ENCODE data around the gene MCOLN1. TPM values are rescaled to one million over a fixed set of nuclear protein-coding genes. Genes with fewer than 3 reads are reported as not detected.
"Not testable (repeated sequence)": the region's sequence is repeated elsewhere in the genome, so short reads cannot be mapped to it uniquely, and the experiment has no call there.

The MCOLN1 gene
- polyA plus RNA-seq, 3 donors = 32.8 to 133 (median 34.3) TPM

DNA sequence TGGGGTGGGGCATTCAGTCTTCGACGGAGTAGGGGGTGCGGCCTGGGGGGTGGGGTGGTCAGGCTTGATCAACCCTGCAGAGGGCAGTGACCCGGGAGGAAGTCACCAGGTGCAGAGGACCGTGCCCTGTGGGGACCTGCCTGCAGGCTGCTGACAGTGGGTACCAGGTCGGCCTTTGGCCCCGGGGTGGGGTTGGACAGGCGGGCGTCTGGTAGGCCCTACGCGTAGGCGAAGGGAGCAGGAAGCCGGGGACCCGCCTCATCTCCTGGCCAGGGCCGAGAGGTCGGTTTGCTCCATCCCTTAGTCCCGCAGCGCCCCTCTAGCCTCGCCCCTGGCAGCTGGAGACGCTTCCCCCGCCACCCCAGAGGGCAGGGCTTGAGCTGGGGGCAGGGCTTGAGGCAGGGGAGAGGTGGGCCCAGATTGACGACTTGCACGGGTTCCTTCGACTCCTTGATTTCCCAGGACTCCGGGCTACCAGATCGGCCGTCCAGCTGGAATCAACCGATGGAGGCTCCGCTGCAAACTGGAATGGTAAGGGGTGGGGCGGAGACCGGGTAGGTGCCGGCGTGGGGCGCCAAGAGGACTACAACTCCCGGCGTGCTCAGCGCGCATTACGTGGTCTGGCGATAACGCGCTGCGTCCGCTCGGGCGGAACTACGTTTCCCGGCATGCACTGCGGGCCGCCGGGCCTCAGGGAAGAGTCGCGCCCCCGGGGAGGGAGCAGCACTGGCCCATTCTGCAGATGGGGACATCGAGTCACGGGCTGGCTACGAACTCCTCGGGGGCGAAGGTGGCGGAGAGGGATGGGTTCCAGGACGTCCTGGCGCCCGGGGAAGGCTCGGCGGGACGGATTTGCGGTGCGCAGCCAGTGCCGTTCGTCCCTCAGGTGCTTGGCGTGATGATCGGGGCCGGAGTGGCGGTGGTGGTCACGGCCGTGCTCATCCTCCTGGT, 12.9 kb downstream of the MCOLN1 start, which contains the start of gene PNPLA6:
PNPLA6 (plus strand) TSS at position 671 of the 951 bp plus-strand sequence; CDS start at position 743, 72 bp downstream.
- peaks cover 32 to 43% of the 10 kb centered on the region in 2 donors for H3K4me1 ChIP-seq (ENCODE audit: control insufficient read depth in 1 of 2, insufficient read depth in 2 of 2, low read length in 2 of 2)
- intact Hi-C loops (cut with micrococcal nuclease) = loop anchor here (10.0 kb wide), 1 partner anchor 141 kb away; no protein-coding TSS in a partner anchor
- H3K79me2 ChIP-seq (ENCODE audit: insufficient read depth, low read length) = peaks cover 12% of the 10 kb centered on the region
- TF ChIP-seq, protein P1, sequence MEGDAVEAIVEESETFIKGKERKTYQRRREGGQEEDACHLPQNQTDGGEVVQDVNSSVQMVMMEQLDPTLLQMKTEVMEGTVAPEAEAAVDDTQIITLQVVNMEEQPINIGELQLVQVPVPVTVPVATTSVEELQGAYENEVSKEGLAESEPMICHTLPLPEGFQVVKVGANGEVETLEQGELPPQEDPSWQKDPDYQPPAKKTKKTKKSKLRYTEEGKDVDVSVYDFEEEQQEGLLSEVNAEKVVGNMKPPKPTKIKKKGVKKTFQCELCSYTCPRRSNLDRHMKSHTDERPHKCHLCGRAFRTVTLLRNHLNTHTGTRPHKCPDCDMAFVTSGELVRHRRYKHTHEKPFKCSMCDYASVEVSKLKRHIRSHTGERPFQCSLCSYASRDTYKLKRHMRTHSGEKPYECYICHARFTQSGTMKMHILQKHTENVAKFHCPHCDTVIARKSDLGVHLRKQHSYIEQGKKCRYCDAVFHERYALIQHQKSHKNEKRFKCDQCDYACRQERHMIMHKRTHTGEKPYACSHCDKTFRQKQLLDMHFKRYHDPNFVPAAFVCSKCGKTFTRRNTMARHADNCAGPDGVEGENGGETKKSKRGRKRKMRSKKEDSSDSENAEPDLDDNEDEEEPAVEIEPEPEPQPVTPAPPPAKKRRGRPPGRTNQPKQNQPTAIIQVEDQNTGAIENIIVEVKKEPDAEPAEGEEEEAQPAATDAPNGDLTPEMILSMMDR (IDR thresholded peaks at IDR 0.05) = no peak
- Mint-ChIP-seq H3K36me3 (peaks cover 40 to 54% of the 10 kb centered on the region in 2 donors), H3K4me1 (peaks cover 36% of the 10 kb centered on the region), H3K9me3 (peaks cover 0 to 4% (median 0%) of the 10 kb centered on the region in 7 donors), H3K27ac (peak within 1 kb of the TSS; percentile 83 to 95 (median 91)), H3K27me3 (ENCODE audit: low read depth in 3 of 3) (peaks cover 0 to 5% (median 2%) of the 10 kb centered on the region in 3 donors), H3K4me3 (peak within 1 kb of the TSS; percentile 89 to 94)
- H3K9me3 ChIP-seq (replicated peaks in 1 of 2; ENCODE audit: control insufficient read depth in 1 of 2, insufficient read depth in 1 of 2, low read length in 2 of 2) = no peaks in the 10 kb centered on the region
- peak within 1 kb of the TSS; percentile 79 for H3K9ac ChIP-seq (ENCODE audit: insufficient read depth, low read length, poor library complexity, severe bottlenecking)
- H3K4me2 ChIP-seq (replicated peaks; ENCODE audit: extremely low read depth, low read length, poor library complexity, severe bottlenecking) = peak within 1 kb of the TSS; percentile 100
- H3K4me3 ChIP-seq (replicated peaks in 1 of 3; ENCODE audit: low read depth in 2 of 3, low read length in 3 of 3) = peak within 1 kb of the TSS; percentile 60 to 99 (median 99)
- peak within 1 kb of the TSS; percentile 81 to 88 for H3K27ac ChIP-seq (ENCODE audit: low read depth in 1 of 2, low read length in 2 of 2)
- H2AFZ ChIP-seq (ENCODE audit: insufficient read depth, low read depth, low read length, poor library complexity, severe bottlenecking) = peak within 1 kb of the TSS; percentile 85
- peak; percentile 84 to 89 (median 85) for DNase-seq
- peaks cover 27 to 47% of the 10 kb centered on the region in 2 donors for H3K36me3 ChIP-seq (replicated peaks in 1 of 2; ENCODE audit: control insufficient read depth in 1 of 2, insufficient read depth in 2 of 2, low read length in 2 of 2)
- H4K20me1 ChIP-seq (ENCODE audit: insufficient read depth, low read length) = no peaks in the 10 kb centered on the region
- H3K27me3 ChIP-seq (ENCODE audit: control insufficient read depth in 2 of 2, insufficient read depth in 2 of 2, low read length in 2 of 2) = no peaks in the 10 kb centered on the region
- WGBS (ENCODE audit: insufficient coverage) = under 1% methylated on average over 74 of the region's 76 CpGs

DNA sequence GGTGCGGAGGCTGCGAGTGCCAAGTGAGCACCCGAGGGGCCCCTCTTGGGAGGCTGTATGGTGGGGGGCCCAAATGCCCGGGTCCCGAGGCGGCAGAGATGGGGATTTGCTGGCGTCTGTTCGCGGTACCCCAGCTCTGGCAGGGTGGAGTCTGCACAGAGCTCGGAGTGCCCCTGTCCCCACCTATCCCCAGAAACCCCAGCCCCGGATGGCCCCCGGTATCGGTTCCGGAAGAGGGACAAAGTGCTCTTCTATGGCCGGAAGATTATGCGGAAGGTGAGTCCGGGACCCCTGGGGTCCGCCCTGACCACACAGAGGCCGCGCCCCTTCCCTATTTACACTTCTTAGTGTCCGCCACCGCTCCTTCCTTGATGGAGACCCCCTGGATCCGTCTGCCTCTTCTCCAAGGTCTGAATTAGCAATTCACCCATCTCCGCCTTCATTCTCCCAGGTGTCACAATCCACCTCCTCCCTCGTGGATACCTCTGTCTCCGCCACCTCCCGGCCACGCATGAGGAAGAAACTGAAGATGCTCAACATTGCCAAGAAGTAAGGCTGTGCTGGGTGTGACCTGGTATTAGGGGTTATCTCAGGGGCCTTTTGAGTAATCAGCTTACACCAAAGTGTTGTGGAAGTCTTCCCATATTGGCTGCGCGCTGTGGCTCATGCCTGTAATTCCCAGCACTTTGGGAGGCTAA, 13.7 kb downstream of the MCOLN1 start:
- Histone ChIP-seq H3K9ac (ENCODE audit: insufficient read depth, low read length, poor library complexity, severe bottlenecking) (peak overlapping the region; percentile 79), H3K4me1 (ENCODE audit: control insufficient read depth in 1 of 2, insufficient read depth in 2 of 2, low read length in 2 of 2) (peaks cover 32 to 43% of the 10 kb centered on the region in 2 donors), H2AFZ (ENCODE audit: insufficient read depth, low read depth, low read length, poor library complexity, severe bottlenecking) (peak overlapping the region; percentile 85), H3K27ac (ENCODE audit: low read depth in 1 of 2, low read length in 2 of 2) (peak overlapping the region; percentile 81 to 88), H3K27me3 (ENCODE audit: control insufficient read depth in 2 of 2, insufficient read depth in 2 of 2, low read length in 2 of 2) (no peaks in the 10 kb centered on the region), H4K20me1 (ENCODE audit: insufficient read depth, low read length) (no peaks in the 10 kb centered on the region), H3K4me3 (replicated peaks in 1 of 3; ENCODE audit: low read depth in 2 of 3, low read length in 3 of 3) (peak overlapping the region; percentile 60 to 99 (median 99)), H3K36me3 (replicated peaks in 1 of 2; ENCODE audit: control insufficient read depth in 1 of 2, insufficient read depth in 2 of 2, low read length in 2 of 2) (peaks cover 32 to 51% of the 10 kb centered on the region in 2 donors), H3K9me3 (replicated peaks in 1 of 2; ENCODE audit: control insufficient read depth in 1 of 2, insufficient read depth in 1 of 2, low read length in 2 of 2) (no peaks in the 10 kb centered on the region), H3K79me2 (ENCODE audit: insufficient read depth, low read length) (peaks cover 12% of the 10 kb centered on the region), H3K4me2 (replicated peaks; ENCODE audit: extremely low read depth, low read length, poor library complexity, severe bottlenecking) (peak overlapping the region; percentile 100)
- WGBS (ENCODE audit: insufficient coverage) = 2% methylated on average over 10 of the region's 30 CpGs
- TF ChIP-seq, protein P1 (IDR thresholded peaks at IDR 0.05) = no peak
- H3K9me3 Mint-ChIP-seq = peaks cover 0 to 5% (median 0%) of the 10 kb centered on the region in 7 donors
- H3K27me3 Mint-ChIP-seq (ENCODE audit: low read depth in 3 of 3) = peaks cover 0 to 5% (median 2%) of the 10 kb centered on the region in 3 donors
- DNase-seq = no peak
- H3K27ac Mint-ChIP-seq = peak overlapping the region; percentile 83 to 95 (median 91)
- intact Hi-C loops (cut with micrococcal nuclease) = loop anchor here (10.0 kb wide), 1 partner anchor 141 kb away; no protein-coding TSS in a partner anchor
- peaks cover 40 to 56% of the 10 kb centered on the region in 2 donors for H3K36me3 Mint-ChIP-seq
- peak overlapping the region; percentile 89 to 94 for H3K4me3 Mint-ChIP-seq
- H3K4me1 Mint-ChIP-seq = peaks cover 38% of the 10 kb centered on the region

DNA sequence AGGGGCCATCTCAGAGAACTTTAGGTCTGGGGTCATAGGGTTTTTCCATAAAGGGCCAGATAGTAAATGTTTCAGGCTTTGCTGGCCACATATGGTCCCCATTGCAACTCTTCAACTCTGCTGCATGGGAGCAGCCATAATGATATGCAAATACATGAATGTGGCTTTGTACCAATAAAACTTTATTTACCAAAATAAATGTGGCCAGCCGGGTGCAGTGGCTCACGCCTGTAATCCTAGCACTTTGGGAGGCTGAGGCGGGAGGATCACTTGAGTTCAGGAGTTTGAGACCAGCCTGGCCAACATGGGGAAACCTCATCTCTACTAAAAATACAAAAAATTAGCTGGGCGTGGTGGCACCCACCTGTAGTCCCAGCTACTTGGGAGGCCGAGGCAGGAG, 16.6 kb downstream of the MCOLN1 start:
- H3K9me3 ChIP-seq (replicated peaks in 1 of 2; ENCODE audit: control insufficient read depth in 1 of 2, insufficient read depth in 1 of 2, low read length in 2 of 2); DNase-seq; H2AFZ ChIP-seq (ENCODE audit: insufficient read depth, low read depth, low read length, poor library complexity, severe bottlenecking); H3K9me3 Mint-ChIP-seq; H3K27me3 ChIP-seq (ENCODE audit: control insufficient read depth in 2 of 2, insufficient read depth in 2 of 2, low read length in 2 of 2); H3K9ac ChIP-seq (ENCODE audit: insufficient read depth, low read length, poor library complexity, severe bottlenecking); H3K4me3 ChIP-seq (replicated peaks in 1 of 3; ENCODE audit: low read depth in 2 of 3, low read length in 3 of 3); H3K27ac ChIP-seq (ENCODE audit: low read depth in 1 of 2, low read length in 2 of 2); H4K20me1 ChIP-seq (ENCODE audit: insufficient read depth, low read length); H3K4me2 ChIP-seq (replicated peaks; ENCODE audit: extremely low read depth, low read length, poor library complexity, severe bottlenecking); H3K27me3 Mint-ChIP-seq (ENCODE audit: low read depth in 3 of 3): not testable (repeated sequence)
- WGBS (ENCODE audit: insufficient coverage) = 100% methylated on average over 1 of the region's 5 CpGs
- H3K4me1 ChIP-seq (ENCODE audit: control insufficient read depth in 1 of 2, insufficient read depth in 2 of 2, low read length in 2 of 2) = peaks cover 43 to 51% of the 10 kb centered on the region in 2 donors
- peaks cover 51 to 57% of the 10 kb centered on the region in 2 donors for H3K36me3 Mint-ChIP-seq
- peaks cover 44 to 59% of the 10 kb centered on the region in 2 donors for H3K36me3 ChIP-seq (replicated peaks in 1 of 2; ENCODE audit: control insufficient read depth in 1 of 2, insufficient read depth in 2 of 2, low read length in 2 of 2)
- H3K4me1 Mint-ChIP-seq = peaks cover 45% of the 10 kb centered on the region
- peaks cover 12% of the 10 kb centered on the region for H3K79me2 ChIP-seq (ENCODE audit: insufficient read depth, low read length)
- H3K4me3 Mint-ChIP-seq = peak overlapping the region in 1 of 2 donors; percentile 16
- intact Hi-C loops (cut with micrococcal nuclease) = loop anchor here (10.0 kb wide), 1 partner anchor 144 kb away; no protein-coding TSS in a partner anchor
- H3K27ac Mint-ChIP-seq = peak overlapping the region in 2 of 7 donors; percentile 6 to 36

Measured in CD14-positive monocyte (primary cell).